ENCODE data around the gene COL26A1.
A peak's percentile ranks its signal among the peaks of the same experiment; 100 is the strongest.
"Not testable (repeated sequence)": the region's sequence is repeated elsewhere in the genome, so short reads cannot be mapped to it uniquely, and the experiment has no call there.

COL26A1 gene

DNA sequence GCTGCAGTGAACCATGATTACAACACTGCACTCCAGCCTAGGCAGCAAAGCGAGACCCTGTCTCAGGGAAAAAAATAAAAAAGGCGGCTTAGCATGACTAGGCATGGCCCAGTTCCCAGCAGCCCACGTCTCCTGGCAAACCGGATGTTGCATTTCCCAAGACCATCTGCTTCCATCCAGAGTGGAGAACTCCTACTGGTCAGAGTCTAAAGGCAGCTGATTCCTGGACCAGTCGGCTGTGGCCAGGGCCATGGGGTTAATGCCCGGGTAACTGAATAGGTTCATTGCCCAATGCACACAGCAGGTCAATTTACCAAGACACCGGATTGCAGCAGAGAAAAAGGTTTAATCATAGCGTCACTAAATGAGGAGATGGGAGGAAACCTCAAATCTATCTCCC, 133.3 kb downstream of the COL26A1 start:
- no peak for DNase-seq (ENCODE audit: low spot score)

DNA sequence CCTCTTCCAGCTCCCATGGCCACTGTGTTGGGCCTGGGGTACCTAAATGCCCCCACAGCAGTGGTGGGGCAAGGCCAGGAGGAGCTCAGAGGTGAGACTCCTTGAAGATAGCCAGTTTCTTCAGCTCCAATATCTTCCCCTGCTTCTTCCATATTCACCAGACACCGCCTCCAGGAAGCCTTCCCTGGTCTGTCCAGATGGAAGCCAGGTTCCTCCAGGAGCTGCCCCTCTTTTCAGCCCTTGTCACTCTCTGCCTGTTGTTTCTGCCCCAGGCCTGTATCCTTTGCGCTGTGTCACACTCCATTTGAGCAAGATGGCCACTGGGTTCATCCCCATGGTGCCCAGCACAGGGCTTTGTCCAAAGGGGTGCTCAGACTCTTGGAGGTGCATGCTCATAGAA, 138.7 kb downstream of the COL26A1 start:
- DNase-seq (ENCODE audit: low spot score): no peak

DNA sequence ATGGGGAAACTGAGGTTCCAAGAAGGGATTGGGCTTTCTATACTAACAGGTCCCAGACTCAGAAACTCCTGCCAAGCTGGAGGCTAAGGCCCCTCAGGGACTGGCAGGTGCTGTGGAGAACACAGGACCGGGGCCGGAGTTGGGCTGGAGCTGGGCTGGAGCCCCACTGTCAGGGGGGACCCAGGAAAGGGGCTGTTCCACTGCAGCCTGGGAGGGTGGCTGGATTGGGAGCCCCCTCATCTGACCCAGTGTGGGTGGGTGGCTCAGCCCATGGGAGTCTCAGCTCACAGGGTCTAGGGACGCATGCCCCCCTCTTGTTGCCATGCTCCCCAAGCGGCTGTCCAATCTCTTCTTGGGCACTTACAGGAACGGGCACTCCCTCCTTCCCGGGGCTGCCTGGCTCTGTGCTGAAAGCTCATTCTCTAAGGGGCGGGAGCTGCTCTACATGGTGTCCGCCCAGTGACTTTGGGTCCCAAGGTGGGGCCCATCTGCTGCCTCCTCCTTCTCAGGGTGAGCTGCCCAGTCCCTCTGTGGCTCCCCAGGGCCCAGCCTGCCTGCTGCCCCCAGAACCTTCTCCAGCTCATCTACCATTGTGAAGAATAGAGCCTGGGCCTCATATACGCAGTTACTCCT, 139.9 kb downstream of the COL26A1 start:
- no peak for DNase-seq (ENCODE audit: low spot score)

DNA sequence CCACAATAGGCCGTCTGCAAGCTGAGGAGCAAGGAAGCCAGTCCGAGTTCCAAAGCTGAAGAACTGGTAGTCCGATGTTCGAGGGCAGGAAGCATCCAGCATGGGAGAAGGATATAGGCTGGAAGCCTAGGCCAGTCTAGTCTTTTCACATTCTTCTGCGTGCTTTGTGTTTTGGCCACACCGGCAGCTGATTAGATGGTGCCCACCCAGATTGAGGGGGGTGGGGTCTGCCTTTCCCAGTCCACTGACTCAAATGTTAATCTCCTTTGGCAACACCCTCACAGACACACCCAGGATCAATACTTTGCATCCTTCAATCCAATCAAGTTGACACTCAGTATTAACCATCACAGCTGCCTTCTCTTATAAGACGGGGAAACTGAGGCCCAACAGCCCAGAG, 142.8 kb downstream of the COL26A1 start:
- not testable (repeated sequence) for DNase-seq (ENCODE audit: low spot score)

DNA sequence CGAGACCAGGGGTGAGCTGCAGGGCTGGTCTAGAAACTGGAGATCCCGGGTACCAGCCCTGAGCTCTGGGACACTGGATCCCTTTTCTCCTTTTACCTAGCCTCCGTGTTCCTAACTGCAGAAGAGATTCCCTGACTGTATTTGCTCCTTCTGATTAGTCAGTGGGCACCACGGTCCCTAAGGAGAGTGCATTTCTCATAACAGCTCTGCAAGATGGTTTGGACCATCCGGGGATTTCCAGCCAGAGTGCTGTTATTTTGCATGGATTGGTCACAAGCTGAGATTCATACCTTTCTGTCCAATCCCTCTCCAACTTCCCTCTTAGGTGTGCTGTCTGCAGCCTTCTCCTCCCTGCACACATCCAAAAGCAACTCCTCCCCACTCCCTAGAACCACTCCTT, 143.9 kb downstream of the COL26A1 start:
- DNase-seq (ENCODE audit: low spot score): no peak

DNA sequence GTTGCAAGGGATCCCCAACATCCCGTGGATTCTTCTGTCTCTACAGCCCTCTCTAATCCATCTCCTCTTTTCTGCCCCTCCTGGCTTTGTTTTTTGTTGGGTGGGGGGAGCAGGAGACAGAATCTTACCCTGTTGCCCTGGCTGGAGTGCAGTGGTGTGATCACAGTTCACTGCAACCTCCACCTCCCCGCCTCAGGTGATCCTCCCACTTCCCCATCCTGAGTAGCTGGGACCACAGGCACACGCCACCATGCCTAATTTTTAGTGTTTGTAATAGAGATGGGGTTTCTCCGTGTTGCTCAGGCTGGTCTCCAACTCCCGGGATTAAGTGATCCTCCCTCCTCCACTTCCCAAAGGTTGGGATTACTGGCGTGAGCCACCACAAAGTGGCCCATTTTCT, 144.7 kb downstream of the COL26A1 start:
- DNase-seq (ENCODE audit: low spot score): no peak

DNA sequence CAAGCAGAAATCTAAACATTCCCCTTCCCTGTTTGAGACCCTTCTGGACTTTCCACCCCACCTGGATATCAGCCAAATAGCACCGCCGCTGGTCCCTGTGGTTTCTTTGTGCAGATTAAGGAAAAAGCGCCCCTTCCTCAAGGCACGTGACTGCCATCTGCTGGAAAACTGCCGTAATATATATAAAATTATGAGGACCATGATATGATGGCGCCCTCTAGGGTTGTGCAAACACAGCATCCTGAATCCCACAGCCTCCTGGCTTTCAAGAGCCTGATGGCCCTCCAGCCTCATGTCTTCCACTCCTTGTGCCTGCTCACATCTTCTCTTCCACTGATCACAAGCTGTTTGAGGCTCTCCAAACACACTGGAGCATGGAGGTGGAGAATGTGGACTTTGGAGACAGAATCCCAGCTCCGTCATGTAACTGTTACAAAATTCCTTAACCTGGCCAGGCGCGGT, 145.1 kb downstream of the COL26A1 start:
- DNase-seq (ENCODE audit: low spot score): peak; percentile 76

DNA sequence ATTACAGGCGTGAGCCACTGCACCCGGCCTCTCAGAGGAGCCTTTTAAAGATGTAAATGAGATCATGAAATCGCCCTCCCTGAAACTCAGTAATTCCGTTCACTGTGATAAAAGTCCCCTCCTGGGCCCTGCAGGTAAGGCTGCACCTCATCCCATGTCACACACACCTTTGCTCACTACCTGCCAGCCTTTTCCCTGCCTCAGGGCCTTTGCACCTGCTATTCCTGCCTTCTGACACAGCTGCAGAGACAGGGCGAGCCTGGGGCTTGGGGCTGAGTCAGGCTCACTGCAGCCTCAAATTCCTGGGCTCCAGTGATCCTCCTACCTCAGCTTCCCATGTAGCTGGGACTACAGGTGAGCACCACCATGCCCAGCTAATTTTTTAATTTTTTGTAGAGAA, 147.6 kb downstream of the COL26A1 start:
- DNase-seq (ENCODE audit: low spot score): no peak

DNA sequence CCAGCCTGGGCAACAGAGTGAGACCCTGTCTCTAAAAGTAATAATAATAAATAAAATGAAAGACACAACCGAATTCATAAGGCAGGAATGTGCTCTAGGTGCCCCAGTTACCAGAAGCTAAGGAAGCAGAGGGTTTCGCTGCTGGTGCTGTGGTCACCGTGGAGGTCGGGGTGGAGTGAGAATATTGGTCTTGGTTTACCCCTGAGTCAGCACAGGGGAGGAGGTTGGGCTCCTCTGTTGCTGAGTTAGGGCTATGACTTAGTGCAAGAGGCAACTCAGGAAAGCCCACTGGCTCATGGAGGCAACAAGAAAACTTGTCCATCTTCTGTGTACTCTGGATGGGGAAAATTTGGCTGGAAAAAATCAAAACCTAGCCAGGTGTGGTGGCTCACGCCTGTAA, 149.3 kb downstream of the COL26A1 start:
- DNase-seq (ENCODE audit: low spot score): no peak

DNA sequence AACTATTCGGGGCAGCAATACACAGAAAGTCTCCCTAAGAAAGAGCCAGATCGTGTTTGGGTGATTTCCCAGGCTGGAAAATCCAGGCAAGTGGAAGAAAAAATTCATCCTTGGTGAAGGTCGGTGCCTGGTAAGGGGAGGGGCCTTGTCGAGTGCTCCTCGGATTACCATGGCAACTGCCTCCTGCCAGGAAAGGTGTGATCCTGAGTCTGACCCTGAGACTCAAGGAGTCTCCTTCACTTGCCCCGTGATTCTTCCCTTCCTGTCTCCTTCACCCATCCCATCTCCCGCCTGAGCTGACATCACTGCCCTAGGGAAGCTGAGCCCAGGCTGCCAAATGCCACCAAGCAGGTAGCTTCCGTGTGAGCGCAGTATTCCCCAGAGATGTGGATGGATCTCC, 154.2 kb downstream of the COL26A1 start:
- DNase-seq (ENCODE audit: low spot score): no peak

DNA sequence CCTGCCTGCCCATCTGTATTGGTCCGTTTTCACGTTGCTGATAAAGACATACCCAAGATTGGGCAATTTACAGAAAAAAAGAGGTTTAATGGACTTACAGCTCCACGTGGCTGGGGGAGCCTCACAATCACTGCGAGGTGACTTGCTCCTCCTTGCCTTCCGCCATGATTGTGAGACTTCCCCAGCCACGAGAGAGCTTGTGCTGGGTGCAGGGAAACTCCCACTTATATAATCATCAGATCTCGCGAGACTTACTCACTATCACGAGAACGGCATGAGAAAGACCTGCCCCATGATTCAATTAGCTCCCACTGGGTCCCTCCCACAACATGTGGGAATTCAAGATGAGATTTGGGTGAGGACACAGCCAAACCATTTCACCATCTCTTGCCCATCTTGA, 154.6 kb downstream of the COL26A1 start:
- DNase-seq (ENCODE audit: low spot score): no peak

DNA sequence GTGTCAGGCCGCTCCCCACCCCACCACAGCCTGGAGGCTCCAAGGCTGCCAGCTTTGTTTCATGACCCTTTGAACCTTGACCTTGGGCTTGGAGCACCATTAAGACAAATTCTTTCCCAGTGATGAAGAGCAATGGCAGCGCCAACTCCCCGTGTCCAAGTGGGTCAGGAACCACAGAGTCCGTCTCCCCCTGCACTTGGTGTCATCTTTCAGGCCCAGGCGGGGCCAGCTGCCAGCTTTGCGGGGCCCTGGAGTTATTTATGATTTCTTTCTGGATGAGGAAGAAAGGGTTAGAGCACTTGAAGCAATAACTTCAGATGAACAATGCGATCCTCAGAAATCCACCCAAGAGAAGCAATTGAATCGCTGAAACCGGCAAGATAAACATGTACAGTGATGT, 155.7 kb downstream of the COL26A1 start:
- DNase-seq (ENCODE audit: low spot score): no peak

DNA sequence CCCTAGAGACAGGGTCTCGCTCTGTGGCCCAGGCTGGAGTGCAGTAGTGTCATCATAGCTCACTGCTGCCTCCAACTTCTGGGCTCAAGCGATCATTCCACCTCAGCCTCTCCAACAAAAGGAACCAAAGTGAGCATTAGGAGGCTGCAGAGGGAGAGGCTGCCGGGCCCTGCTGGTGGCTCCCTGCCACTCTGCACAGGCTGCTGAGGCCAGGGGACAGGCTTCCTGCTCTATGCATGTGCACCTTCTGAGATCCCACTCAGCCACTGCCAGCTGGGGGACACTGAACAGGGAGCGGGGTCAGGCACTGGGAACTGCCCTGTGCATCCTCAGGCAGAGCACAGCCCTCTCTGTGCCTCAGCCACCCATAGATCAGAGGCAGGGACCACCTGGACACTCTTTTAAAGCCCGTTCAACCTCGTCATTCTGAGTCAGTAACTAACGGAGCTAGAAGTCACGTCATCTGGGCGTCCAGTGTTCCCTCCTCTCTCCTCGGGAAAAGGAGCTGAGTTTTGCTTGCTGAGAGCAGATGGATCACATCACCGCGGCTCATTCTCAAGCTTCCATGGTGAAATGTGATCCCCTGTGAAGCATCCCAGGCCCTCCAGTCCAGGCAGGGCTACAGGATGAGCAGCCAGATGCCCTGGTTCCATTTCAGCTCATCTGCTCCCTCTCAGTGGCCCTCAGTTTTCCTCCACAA, 156.8 kb downstream of the COL26A1 start:
- no peak for DNase-seq (ENCODE audit: low spot score)

DNA sequence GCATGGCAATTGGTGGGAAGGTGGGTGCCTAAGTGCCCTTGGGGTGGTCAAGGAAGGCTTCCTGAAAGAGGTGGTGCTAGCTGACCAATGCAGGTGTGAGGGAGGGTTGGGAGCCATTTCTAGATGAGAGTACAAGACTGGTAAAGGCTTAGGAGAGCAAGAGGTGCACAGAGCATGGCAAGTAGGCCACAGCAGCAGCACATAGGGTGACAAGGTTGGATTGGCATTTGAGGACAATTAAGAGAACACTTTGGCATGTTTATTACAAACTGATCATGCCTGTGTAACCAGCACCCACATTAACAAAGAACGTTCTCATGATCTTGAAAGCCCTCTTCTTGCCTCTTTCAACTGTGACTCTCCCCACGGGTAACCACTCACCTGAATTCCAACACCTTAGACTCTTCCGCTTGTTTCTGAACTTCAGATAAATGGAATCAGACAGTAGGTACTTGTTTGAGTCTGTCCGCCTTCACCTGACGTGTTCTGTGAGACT, 158.8 kb downstream of the COL26A1 start:
- no peak for DNase-seq (ENCODE audit: low spot score)

DNA sequence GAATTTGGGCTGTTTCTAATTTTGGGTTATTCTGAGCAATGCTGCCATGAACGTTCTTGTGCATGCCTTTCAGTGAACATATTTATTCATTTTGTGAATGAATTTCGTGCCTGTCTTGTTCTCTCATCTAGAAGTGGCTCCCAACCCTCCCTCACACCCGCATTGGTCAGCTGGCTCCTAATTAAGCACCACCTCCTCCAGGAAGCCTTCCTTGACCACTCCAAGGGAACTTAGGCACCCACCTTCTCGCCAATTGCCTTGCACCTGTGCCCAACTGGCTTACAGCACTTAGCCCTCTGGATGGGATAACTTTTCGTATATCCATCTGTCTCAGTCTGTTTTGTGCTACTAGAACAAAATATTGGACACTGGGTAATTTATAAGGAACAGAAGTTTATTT, 159.3 kb downstream of the COL26A1 start:
- no peak for DNase-seq (ENCODE audit: low spot score)

DNA sequence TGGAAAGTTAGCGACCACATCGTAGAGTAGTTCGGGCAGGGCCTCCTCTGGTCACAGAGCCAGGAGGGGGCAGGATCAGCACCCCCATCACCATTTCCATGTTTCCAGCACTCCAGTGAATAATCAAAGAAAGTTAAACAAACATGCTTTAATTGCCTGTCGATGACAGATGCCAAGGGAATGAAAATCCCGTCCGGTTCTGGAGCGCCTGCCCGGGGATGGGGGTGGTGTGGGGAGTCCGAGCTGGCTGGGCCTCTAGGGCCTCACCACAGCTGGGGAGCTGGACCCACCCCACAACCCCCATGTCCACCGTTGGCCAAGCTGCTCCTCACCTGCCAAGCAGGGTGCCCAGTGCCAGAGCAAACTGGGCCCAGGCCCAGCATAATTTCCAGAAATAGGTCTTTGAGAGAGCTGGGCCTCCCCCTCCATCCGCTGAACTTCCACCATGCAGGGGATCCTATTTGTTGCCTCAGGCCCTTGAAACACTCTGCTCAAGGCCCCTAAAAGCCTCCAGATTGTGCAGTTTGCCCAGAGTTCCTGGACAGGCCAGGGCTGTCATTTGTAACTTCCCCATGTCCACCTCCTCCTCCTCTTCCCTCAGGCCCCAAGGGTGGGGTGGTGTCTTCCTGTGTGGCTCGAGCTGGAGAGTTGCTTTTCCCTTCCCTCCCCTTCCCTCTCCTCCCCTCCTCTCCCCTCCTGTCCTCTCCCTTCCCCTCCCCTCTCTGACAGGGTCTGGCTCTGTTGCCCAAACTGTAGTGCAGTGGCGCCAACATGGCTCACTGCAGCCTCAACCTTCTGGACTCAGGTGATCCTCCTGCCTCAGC, 165.4 kb downstream of the COL26A1 start:
- DNase-seq (ENCODE audit: low spot score): no peak

DNA sequence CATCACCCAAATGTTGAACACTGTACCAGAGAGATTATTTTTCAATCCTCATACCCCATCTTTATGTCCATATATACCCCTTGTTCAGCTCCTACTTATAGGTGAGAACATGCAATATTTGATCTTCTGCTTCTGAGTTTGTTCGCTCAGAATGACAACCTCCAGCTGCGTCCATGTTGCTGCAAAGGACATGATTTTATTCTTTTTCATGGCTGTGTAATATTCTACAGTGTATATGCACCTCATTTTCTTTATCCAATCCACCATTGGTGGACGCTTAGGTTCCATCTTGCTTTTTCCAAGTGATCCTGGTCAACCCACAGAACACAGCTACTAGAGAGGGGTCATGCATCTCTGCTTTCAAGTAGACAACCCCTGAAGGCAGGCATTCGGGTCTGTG, 166.9 kb downstream of the COL26A1 start:
- no peak for DNase-seq (ENCODE audit: low spot score)

DNA sequence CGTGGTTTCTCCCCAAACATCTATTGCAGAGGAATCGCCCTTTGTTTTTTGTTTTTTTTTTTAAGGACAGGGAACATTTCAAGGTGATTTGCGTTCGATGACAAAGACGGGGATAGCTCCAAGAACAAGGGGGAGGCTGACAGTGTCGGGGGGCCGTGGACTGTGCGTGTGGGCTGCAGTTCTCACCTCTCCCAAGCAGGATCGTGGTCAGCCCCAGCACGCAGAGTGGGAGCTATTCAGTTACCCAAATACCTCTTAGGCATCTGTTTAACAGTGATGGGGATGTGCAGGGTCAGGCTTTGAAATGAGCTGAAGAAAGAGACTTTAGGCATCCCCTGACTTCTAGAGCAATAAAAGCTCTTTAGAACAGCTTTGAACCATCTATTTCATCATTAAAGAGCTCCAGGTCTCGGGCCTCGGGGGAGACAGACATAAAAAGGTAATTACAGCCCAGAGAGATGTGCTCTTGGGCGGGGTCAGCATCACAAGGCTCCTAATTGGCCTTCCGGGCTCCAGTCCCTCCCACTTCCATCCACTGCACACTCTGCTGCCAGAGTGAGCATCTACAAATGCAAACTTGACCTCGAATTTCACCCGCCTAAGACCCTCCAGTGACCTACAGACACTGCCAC, 169.2 kb downstream of the COL26A1 start:
- no peak for DNase-seq (ENCODE audit: low spot score)

DNA sequence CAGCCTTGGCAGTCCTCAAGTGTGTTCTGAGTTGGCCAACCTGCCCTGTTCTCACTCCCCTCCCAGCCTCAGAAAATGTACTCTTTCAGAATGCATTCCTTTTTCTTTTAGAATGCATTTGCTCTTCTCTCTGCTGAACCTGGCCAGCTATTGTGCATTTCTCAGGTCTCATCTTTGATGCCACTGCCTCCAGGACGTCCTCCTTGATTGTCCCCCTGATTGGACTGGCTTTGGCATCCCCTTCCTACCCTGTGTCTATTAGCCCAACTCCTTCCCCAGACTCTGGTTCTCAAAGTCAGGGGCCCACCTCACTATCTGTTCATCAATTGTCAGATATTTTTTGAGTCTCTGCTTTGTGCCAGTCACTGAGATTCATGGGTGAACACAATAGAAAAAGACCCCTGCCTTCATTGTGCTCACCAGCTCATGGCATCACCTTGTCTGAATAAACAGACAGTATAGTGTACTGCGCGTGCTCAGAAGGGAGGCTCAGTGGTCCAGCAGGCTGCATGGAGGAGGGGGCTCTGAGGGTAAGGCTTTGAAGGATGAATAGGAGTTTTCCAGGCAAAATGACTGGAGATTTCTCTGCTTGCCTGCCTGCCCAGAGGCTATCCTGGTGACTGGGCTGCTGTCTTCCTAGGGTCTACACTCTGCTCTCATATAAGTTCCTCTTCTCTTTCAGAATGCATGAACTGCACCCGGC, 169.9 kb downstream of the COL26A1 start:
- DNase-seq (ENCODE audit: low spot score): no peak

DNA sequence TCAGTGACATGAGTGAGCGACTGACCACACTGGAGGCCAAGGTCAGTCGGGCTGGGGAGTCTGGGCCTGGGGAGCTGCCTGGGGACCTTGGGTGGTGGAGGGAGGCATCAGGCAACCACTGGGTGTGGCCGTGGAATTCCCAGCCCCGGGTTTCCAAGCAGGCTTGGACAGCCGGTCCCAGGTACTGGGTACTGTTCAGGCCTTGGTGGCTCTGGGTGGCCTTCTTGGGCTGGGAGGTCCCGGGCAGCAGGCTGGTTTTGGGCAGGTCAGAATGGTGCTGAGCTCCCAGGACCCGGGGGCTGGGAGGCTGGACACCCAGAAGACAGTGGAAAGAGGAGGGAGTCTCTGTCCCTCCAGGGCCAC, 170.4 kb downstream of the COL26A1 start:
- DNase-seq (ENCODE audit: low spot score): no peak

DNA sequence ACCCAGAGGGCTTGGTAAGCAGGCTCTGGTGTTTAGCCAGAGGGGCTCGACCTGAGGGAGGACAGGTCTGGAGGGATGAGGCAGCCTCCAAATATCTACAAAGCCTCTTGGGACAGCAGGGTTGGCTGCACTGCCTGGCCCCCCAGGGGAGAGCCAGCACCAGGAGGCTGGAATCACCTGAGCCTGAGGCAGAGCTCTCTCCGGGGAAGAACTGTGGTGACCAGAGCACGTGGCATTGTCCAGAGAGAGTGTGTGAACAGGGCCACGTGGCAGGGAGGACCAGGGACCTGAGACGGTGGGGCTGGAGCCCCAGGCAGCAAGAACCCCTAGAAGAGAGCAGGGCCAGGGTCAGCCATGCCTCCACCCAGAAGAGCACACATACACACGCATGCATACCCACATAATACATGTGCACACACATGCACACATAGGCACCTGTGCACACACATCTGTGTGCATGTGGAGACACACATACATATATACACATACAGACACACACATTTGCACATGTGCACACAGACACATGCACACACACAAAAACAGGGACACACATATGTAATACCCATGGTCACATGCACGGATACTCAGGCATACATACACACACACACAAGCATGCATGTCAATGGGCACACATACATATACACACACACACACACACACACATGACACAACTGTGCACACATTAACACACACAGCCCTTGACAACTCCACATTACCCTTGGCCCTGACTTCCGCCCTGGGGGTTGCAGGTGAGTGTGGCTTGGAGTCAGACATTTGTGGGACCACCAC, 171.5 kb downstream of the COL26A1 start:
- no peak for DNase-seq (ENCODE audit: low spot score)
